ENCODE results near the gene PGAP1.

DNA sequence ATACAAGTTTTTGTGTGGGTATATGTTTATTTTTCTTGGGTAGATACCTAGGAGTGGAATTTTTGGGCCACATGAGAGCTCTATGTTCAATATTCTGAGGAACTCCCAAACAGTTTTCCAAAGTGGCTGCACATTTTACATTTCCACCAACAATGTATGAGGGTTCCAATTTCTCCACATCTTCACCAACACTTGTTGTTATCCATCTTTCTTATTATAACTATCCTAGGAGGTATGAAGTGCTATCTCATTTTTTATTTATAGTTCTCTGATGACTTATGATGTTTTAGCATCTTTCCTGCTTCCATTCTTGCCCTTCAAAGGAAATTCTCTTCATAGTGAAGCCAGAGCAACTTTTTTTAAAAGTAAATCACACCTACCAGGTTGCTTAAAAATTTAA, 8.7 kb downstream of the PGAP1 start:
- no peak for TF ChIP-seq RFX5 (IDR thresholded peaks at IDR 0.05; ENCODE audit: low read depth, low read length)
- no peak for TF ChIP-seq EP300 (IDR thresholded peaks at IDR 0.05; ENCODE audit: borderline replicate concordance in 1 of 2, control insufficient read depth in 1 of 2, low read depth in 2 of 2, low read length in 2 of 2)
- no peak for TF ChIP-seq EGR1 (IDR thresholded peaks at IDR 0.05; ENCODE audit: borderline replicate concordance in 1 of 2, low read depth in 2 of 2, low read length in 2 of 2)
- TF ChIP-seq, protein P1, sequence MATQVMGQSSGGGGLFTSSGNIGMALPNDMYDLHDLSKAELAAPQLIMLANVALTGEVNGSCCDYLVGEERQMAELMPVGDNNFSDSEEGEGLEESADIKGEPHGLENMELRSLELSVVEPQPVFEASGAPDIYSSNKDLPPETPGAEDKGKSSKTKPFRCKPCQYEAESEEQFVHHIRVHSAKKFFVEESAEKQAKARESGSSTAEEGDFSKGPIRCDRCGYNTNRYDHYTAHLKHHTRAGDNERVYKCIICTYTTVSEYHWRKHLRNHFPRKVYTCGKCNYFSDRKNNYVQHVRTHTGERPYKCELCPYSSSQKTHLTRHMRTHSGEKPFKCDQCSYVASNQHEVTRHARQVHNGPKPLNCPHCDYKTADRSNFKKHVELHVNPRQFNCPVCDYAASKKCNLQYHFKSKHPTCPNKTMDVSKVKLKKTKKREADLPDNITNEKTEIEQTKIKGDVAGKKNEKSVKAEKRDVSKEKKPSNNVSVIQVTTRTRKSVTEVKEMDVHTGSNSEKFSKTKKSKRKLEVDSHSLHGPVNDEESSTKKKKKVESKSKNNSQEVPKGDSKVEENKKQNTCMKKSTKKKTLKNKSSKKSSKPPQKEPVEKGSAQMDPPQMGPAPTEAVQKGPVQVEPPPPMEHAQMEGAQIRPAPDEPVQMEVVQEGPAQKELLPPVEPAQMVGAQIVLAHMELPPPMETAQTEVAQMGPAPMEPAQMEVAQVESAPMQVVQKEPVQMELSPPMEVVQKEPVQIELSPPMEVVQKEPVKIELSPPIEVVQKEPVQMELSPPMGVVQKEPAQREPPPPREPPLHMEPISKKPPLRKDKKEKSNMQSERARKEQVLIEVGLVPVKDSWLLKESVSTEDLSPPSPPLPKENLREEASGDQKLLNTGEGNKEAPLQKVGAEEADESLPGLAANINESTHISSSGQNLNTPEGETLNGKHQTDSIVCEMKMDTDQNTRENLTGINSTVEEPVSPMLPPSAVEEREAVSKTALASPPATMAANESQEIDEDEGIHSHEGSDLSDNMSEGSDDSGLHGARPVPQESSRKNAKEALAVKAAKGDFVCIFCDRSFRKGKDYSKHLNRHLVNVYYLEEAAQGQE (IDR thresholded peaks at IDR 0.05; ENCODE audit: low read depth, low read length), result no peak
- no peak for TF ChIP-seq RAD21 (IDR thresholded peaks at IDR 0.05; ENCODE audit: insufficient read depth, low read depth, low read length)
- TF ChIP-seq, protein P2, sequence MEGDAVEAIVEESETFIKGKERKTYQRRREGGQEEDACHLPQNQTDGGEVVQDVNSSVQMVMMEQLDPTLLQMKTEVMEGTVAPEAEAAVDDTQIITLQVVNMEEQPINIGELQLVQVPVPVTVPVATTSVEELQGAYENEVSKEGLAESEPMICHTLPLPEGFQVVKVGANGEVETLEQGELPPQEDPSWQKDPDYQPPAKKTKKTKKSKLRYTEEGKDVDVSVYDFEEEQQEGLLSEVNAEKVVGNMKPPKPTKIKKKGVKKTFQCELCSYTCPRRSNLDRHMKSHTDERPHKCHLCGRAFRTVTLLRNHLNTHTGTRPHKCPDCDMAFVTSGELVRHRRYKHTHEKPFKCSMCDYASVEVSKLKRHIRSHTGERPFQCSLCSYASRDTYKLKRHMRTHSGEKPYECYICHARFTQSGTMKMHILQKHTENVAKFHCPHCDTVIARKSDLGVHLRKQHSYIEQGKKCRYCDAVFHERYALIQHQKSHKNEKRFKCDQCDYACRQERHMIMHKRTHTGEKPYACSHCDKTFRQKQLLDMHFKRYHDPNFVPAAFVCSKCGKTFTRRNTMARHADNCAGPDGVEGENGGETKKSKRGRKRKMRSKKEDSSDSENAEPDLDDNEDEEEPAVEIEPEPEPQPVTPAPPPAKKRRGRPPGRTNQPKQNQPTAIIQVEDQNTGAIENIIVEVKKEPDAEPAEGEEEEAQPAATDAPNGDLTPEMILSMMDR (IDR thresholded peaks at IDR 0.05 in 2 of 3, conservative IDR thresholded peaks at IDR 0.05 in 1 of 3; ENCODE audit: control insufficient read depth in 2 of 3, extremely low read depth in 1 of 3, insufficient read depth in 1 of 3, low read depth in 3 of 3, low read length in 3 of 3), result no peak
- TF ChIP-seq CHD2 (IDR thresholded peaks at IDR 0.05; ENCODE audit: borderline replicate concordance, low read depth, low read length), result no peak
- no peak for TF ChIP-seq POLR2A (IDR thresholded peaks at IDR 0.05; ENCODE audit: low read depth, low read length)
- TF ChIP-seq EZH2 (IDR thresholded peaks at IDR 0.05; ENCODE audit: borderline replicate concordance, control insufficient read depth, low read depth, low read length), result no peak
- TF ChIP-seq RAD51 (IDR thresholded peaks at IDR 0.05), result no peak
- no peak for TF ChIP-seq NR2C2 (IDR thresholded peaks at IDR 0.05; ENCODE audit: borderline replicate concordance, control insufficient read depth, insufficient read length, low read depth)
- TF ChIP-seq ZNF274 (IDR thresholded peaks at IDR 0.05; ENCODE audit: insufficient read depth, insufficient read length), result no peak
- no peak for TF ChIP-seq BMI1 (IDR thresholded peaks at IDR 0.05; ENCODE audit: borderline replicate concordance)
- TF ChIP-seq RELA (IDR thresholded peaks at IDR 0.05; ENCODE audit: borderline replicate concordance, partially characterized antibody), result no peak

Data from GM12878 (cell line).